H1 (cell line): Measurements from ENCODE around the gene NTRK2. TPM values are rescaled to one million over a fixed set of nuclear protein-coding genes. Genes with fewer than 3 reads are reported as not detected.

ENCODE experiments used
- CTCF ChIA-PET: fragments of 300-600 bp; sonication (Branson Sonifier 250); formaldehyde crosslinking; loops from one replicate; lab custom pipeline; 2021; ENCODE audit not compliant: partially characterized antibody; lab: Charles Lee
- POLR2A ChIA-PET: fragments of 300-600 bp; sonication (Branson Sonifier 250); formaldehyde crosslinking; loops from one replicate; lab custom pipeline; 2021; ENCODE audit warnings: inconsistent platforms; ENCODE audit not compliant: partially characterized antibody; lab: Charles Lee
- DNase-seq, 2 experiments: peaks; one replicate each; pipeline versions ENCODE4 v3.0.0 to v3.0.0-alpha.2; 2010 to 2022; ENCODE audit warnings: low spot score in 2 of 2, low read depth in 1 of 2, mixed read lengths in 1 of 2
- FAIRE-seq: peaks from 2 replicates; lab custom pipeline; 2011; peaks lifted over from hg19 to GRCh38; lab: Jason Lieb, UNC
- H2AFZ ChIP-seq: 2 replicates; pipeline ENCODE4 v1.8.1; 2012; ENCODE audit warnings: low read length, inconsistent platforms
- H2AK5ac ChIP-seq: 2 replicates; pipeline ENCODE4 v1.6.1; 2013; ENCODE audit warnings: low read depth, low read length
- H2BK120ac ChIP-seq: replicated peaks from 2 replicates; pipeline ENCODE3; 2013; ENCODE audit warnings: low read depth, low read length, inconsistent platforms
- H2BK12ac ChIP-seq: 2 replicates; pipeline ENCODE4 v1.6.1; 2013; ENCODE audit warnings: low read depth, low read length
- H2BK15ac ChIP-seq: 2 replicates; pipeline ENCODE4 v1.6.1; 2013; ENCODE audit warnings: low read length
- H2BK20ac ChIP-seq: 2 replicates; pipeline ENCODE4 v1.6.1; 2013; ENCODE audit warnings: low read length
- H2BK5ac ChIP-seq: 2 replicates; pipeline ENCODE4 v1.6.1; 2013; ENCODE audit warnings: low read depth, low read length
- H3K14ac ChIP-seq: 2 replicates; pipeline ENCODE4 v1.6.1; 2013; ENCODE audit warnings: inconsistent platforms; ENCODE audit not compliant: insufficient read length
- H3K18ac ChIP-seq: 2 replicates; pipeline ENCODE4 v1.6.1; 2013; ENCODE audit warnings: low read length; ENCODE audit errors: extremely low read depth
- H3K23ac ChIP-seq: 2 replicates; pipeline ENCODE4 v1.6.1; 2013; ENCODE audit warnings: inconsistent platforms; ENCODE audit not compliant: insufficient read length
- H3K23me2 ChIP-seq: 2 replicates; pipeline ENCODE4 v1.6.1; 2013; ENCODE audit warnings: low read depth, low read length
- H3K27ac ChIP-seq: 2 replicates; pipeline ENCODE4 v1.6.1; 2011; ENCODE audit warnings: low read depth, low read length, inconsistent platforms
- H3K27me3 ChIP-seq, 4 experiments: replicated peaks in 1 of 4; 1 replicate in 1 of 4; 2 replicates in 3 of 4; pipeline versions ENCODE4 v1.6.1 to v1.8.1; 2011 to 2013; ENCODE audit warnings: low read length in 3 of 4, mild to moderate bottlenecking in 3 of 4, inconsistent platforms in 2 of 4, mixed read lengths in 2 of 4, moderate library complexity in 1 of 4; ENCODE audit not compliant: control insufficient read depth in 3 of 4, insufficient read depth in 3 of 4; ENCODE audit errors: extremely low read depth in 1 of 4
- H3K36me3 ChIP-seq, 4 experiments: 2 replicates each; pipeline versions ENCODE4 v1.6.1 to v1.8.1; 2011 to 2013; ENCODE audit warnings: mild to moderate bottlenecking in 4 of 4, low read length in 3 of 4, moderate library complexity in 2 of 4, control low read depth in 1 of 4, inconsistent platforms in 1 of 4; ENCODE audit not compliant: insufficient read depth in 4 of 4, control insufficient read depth in 2 of 4
- H3K4ac ChIP-seq: replicated peaks from 2 replicates; pipeline ENCODE3; 2013; ENCODE audit warnings: low read length, low read depth, mixed read lengths, inconsistent platforms; ENCODE audit not compliant: insufficient read length
- H3K4me1 ChIP-seq, 4 experiments: replicated peaks in 1 of 4; 1 replicate in 1 of 4; 2 replicates in 3 of 4; pipeline versions ENCODE4 v1.6.1 to v1.8.1; 2011 to 2013; ENCODE audit warnings: low read length in 3 of 4, inconsistent platforms in 2 of 4, mixed read lengths in 1 of 4; ENCODE audit not compliant: insufficient read depth in 4 of 4, control insufficient read depth in 3 of 4
- H3K4me2 ChIP-seq, 2 experiments: 2 replicates each; pipeline versions ENCODE4 v1.6.1 to v1.8.1; 2011 to 2013; ENCODE audit warnings: low read depth in 2 of 2, low read length in 2 of 2, control low read depth in 1 of 2, inconsistent platforms in 1 of 2, mild to moderate bottlenecking in 1 of 2; ENCODE audit not compliant: insufficient read depth in 1 of 2
- H3K4me3 ChIP-seq, 4 experiments: fragments of 200-600, 300-600 bp in 1 of 4; sonication (generic), shearing (Covaris generic), sonication (Bioruptor Twin) in 1 of 4; 2 replicates each; pipeline versions ENCODE4 v1.5.1 to v1.8.1; 2011 to 2016; ENCODE audit warnings: low read length in 4 of 4, low read depth in 3 of 4, control low read depth in 2 of 4, inconsistent platforms in 2 of 4, mild to moderate bottlenecking in 2 of 4, mixed read lengths in 1 of 4, moderate library complexity in 1 of 4; ENCODE audit not compliant: insufficient read depth in 2 of 4; ENCODE audit errors: extremely low read depth in 1 of 4
- H3K56ac ChIP-seq: replicated peaks from 2 replicates; pipeline ENCODE3; 2013; ENCODE audit warnings: low read depth, mild to moderate bottlenecking, mixed read lengths, low read length, inconsistent platforms; ENCODE audit not compliant: insufficient read length
- H3K79me1 ChIP-seq: 2 replicates; pipeline ENCODE4 v1.6.1; 2013; ENCODE audit warnings: low read depth, low read length, control low read depth
- H3K79me2 ChIP-seq, 2 experiments: 2 replicates each; pipeline versions ENCODE4 v1.6.1 to v1.8.1; 2012 to 2013; ENCODE audit warnings: low read length in 2 of 2, mild to moderate bottlenecking in 2 of 2, inconsistent platforms in 1 of 2; ENCODE audit not compliant: insufficient read depth in 2 of 2, control insufficient read depth in 1 of 2
- H3K9ac ChIP-seq, 4 experiments: replicated peaks in 1 of 4; 1 replicate in 1 of 4; 2 replicates in 3 of 4; pipeline versions ENCODE4 v1.6.1 to v1.8.1; 2011 to 2013; ENCODE audit warnings: low read depth in 3 of 4, low read length in 3 of 4, control low read depth in 2 of 4, mild to moderate bottlenecking in 2 of 4, moderate library complexity in 2 of 4, inconsistent platforms in 1 of 4; ENCODE audit errors: extremely low read depth in 1 of 4
- H3K9me3 ChIP-seq, 2 experiments: 2 replicates each; pipeline versions ENCODE4 v1.6.1 to v1.8.1; 2012 to 2013; ENCODE audit warnings: mild to moderate bottlenecking in 2 of 2, moderate library complexity in 2 of 2, control low read depth in 1 of 2, inconsistent platforms in 1 of 2, low read depth in 1 of 2, low read length in 1 of 2, mixed read lengths in 1 of 2; ENCODE audit not compliant: insufficient read depth in 2 of 2
- H4K20me1 ChIP-seq, 2 experiments: replicated peaks in 1 of 2; 2 replicates each; pipeline versions ENCODE3 to v1.8.1; 2011 to 2013; ENCODE audit warnings: inconsistent platforms in 2 of 2, low read length in 2 of 2, mild to moderate bottlenecking in 1 of 2; ENCODE audit not compliant: insufficient read depth in 2 of 2, control insufficient read depth in 1 of 2
- H4K5ac ChIP-seq: 2 replicates; pipeline ENCODE4 v1.6.1; 2013; ENCODE audit warnings: low read length, low read depth, mixed read lengths, inconsistent platforms; ENCODE audit not compliant: insufficient read length
- H4K8ac ChIP-seq: 2 replicates; pipeline ENCODE4 v1.8.0; 2013; ENCODE audit warnings: mild to moderate bottlenecking, moderate library complexity, low read length, inconsistent platforms; ENCODE audit not compliant: insufficient read depth; ENCODE audit errors: extremely low read depth
- H4K91ac ChIP-seq: replicated peaks from 2 replicates; pipeline ENCODE3; 2013; ENCODE audit warnings: low read length, mixed read lengths, inconsistent platforms; ENCODE audit not compliant: insufficient read length
- BACH1 ChIP-seq: IDR thresholded peaks from 2 replicates; pipeline ENCODE4 v1.6.1; 2012; ENCODE audit warnings: low read length, improper control_type of control experiment
- BCL11A ChIP-seq, 2 experiments: IDR thresholded peaks; one replicate each; pipeline ENCODE4 v1.6.1; 2011; ENCODE audit warnings: low read depth in 2 of 2, low read length in 2 of 2, mild to moderate bottlenecking in 2 of 2
- CTBP2 ChIP-seq: IDR thresholded peaks from 2 replicates; pipeline ENCODE4 v1.7.0; 2011; ENCODE audit warnings: borderline replicate concordance, mild to moderate bottlenecking, moderate library complexity, mixed read lengths, low read length; ENCODE audit not compliant: insufficient read depth, insufficient read length
- GTF2F1 ChIP-seq: IDR thresholded peaks from 2 replicates; pipeline ENCODE4 v1.6.1; 2012; ENCODE audit warnings: low read depth, low read length, improper control_type of control experiment, borderline replicate concordance
- RNF2 ChIP-seq: fragments of 200-900, 300-1000 bp; sonication (generic); IDR thresholded peaks from 2 replicates; pipeline ENCODE4 v1.7.1; 2016; ENCODE audit warnings: borderline replicate concordance, low read depth, mild to moderate bottlenecking, antibody characterized with exemption, low read length; ENCODE audit not compliant: poor library complexity, severe bottlenecking; ENCODE audit errors: missing control alignments
- RXRA ChIP-seq: IDR thresholded peaks from 2 replicates; pipeline ENCODE4 v1.6.1; 2011; ENCODE audit warnings: low read depth, mild to moderate bottlenecking, low read length, moderate library complexity; ENCODE audit not compliant: insufficient read depth
- SIN3A ChIP-seq, 2 experiments: IDR thresholded peaks in 1 of 2; conservative IDR thresholded peaks in 1 of 2; 2 replicates each; pipeline ENCODE4 v1.6.1; 2011 to 2012; ENCODE audit warnings: low read length in 2 of 2, improper control_type of control experiment in 1 of 2, low read depth in 1 of 2, mild to moderate bottlenecking in 1 of 2
- SIX5 ChIP-seq: IDR thresholded peaks from 2 replicates; pipeline ENCODE4 v1.6.1; 2011; ENCODE audit warnings: mild to moderate bottlenecking, low read depth, low read length
- SRF ChIP-seq: IDR thresholded peaks from 2 replicates; pipeline ENCODE4 v1.6.1; 2011; ENCODE audit warnings: mild to moderate bottlenecking, low read depth, low read length, moderate library complexity
- TAF1 ChIP-seq: IDR thresholded peaks from 2 replicates; pipeline ENCODE4 v1.6.1; 2011; ENCODE audit warnings: mild to moderate bottlenecking, low read depth, low read length
- WGBS, 2 experiments: shearing (Covaris generic) in 1 of 2; methylation state at CpG; one replicate each; pipeline versions ENCODE4 v1.1.6 to v1.1.7; 2013 to 2015; ENCODE audit warnings: low lambda C conversion rate in 2 of 2, mixed read lengths in 2 of 2, inconsistent platforms in 1 of 2, low coverage in 1 of 2, missing lambda C conversion rate in 1 of 2; ENCODE audit not compliant: insufficient replicate concordance in 2 of 2, insufficient coverage in 1 of 2, insufficient read length in 1 of 2; ENCODE audit errors: extremely low coverage in 1 of 2, missing lambda C conversion rate in 1 of 2; 5-methylcytosine and 5-hydroxymethylcytosine counted together
- polyA plus RNA-seq, 7 experiments: library from polyadenylated mRNA; depleted of rRNA in 3 of 7; stranded (reverse) in 5 of 7; unstranded in 2 of 7; fragments of >200 nt in 5 of 7; fragments of 200-250 nt in 2 of 7; gene quantifications; 1 replicate in 5 of 7; 2 replicates in 1 of 7; 4 replicates in 1 of 7; pipeline versions ENCODE4 v1.2.1 to v1.2.3, GENCODE V29; 2011 to 2013; ENCODE audit warnings: missing spikeins in 2 of 7, mixed read lengths in 2 of 7
- total RNA-seq: library from RNA; stranded (reverse); fragmentation: NEBNext Ultra II Directional; extraction: Animal tissue kit (Norgen Biotek cat#: 25700); gene quantifications from 2 replicates; pipeline ENCODE4 v1.2.1, GENCODE V29; 2021
- TF ChIP-seq, protein P1 (sequence below): IDR thresholded peaks from 2 replicates; pipeline ENCODE4 v1.6.1; 2011; ENCODE audit warnings: low read length, improper control_type of control experiment

Gene NTRK2
- total and polyA plus RNA-seq, 2 of the 8 experiments (the other 6 are each of a cell fraction or from before 2014, with no cell fraction given) = 0.03 to 0.04 TPM

DNA sequence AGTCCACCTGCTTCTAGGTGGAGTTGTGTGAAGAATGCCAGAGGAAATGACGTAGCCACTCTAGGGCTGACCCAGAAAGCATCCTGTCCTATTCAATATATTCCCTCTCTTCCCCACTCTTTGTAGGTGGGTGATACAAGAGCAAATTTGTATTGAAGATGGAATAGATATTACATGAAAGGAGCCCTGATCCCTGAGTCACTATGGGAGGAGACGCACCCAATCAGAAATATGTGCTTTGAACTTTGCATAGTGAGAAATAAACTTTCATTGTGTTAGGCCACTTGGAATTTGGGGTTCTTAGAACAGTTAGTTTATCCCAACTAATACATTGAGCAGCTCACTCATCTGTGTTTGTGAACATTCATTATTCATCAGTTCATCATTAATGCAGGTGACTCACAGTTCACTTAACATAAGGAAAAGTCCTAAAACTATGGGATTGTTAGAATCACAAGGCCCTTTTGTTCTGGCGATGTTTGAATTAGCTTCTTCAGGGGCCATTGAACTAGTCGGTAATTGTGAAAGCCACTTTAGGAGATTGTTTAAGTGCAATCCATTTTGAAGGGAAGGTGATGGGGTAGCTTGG lies 26.9 kb upstream of the NTRK2 start:
- CTCF ChIA-PET = interaction anchor here (0.9 to 1.4 kb wide), 3 partner anchors 26 to 239 kb away, joined by 3 read pairs; no protein-coding TSS in a partner anchor
- WGBS, 2 experiments = 74% methylated on average over 4 of the region's 4 CpGs; no CpG with 5 or more reads in 1 of the 2 experiments
- no peak for TF ChIP-seq BCL11A (IDR thresholded peaks at IDR 0.05; ENCODE audit: low read depth in 2 of 2, low read length in 2 of 2)
- no peak for TF ChIP-seq RNF2
- TF ChIP-seq SRF = no peak
- TF ChIP-seq TAF1 = no peak
- TF ChIP-seq, protein P1, sequence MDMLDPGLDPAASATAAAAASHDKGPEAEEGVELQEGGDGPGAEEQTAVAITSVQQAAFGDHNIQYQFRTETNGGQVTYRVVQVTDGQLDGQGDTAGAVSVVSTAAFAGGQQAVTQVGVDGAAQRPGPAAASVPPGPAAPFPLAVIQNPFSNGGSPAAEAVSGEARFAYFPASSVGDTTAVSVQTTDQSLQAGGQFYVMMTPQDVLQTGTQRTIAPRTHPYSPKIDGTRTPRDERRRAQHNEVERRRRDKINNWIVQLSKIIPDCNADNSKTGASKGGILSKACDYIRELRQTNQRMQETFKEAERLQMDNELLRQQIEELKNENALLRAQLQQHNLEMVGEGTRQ = no peak
- no peak for TF ChIP-seq CTBP2
- no peak for TF ChIP-seq SIN3A (conservative IDR thresholded peaks at IDR 0.05 in 1 of 2, IDR thresholded peaks at IDR 0.05 in 1 of 2; ENCODE audit: low read depth in 1 of 2, low read length in 2 of 2)
- TF ChIP-seq GTF2F1 = no peak
- TF ChIP-seq BACH1 = no peak
- TF ChIP-seq RXRA = no peak
- TF ChIP-seq SIX5 = no peak

More for the DNA sequence above, 26.9 kb upstream of the NTRK2 start:
- Histone ChIP-seq H3K4me3 (no peak overlapping the region), H2BK20ac (no peak overlapping the region), H3K14ac (no peak overlapping the region), H2BK12ac (no peak overlapping the region), H3K36me3 (no peaks in the 10 kb centered on the region), H3K4ac (no peak overlapping the region), H3K23ac (no peak overlapping the region), H3K23me2 (no peaks in the 10 kb centered on the region), H3K9ac (no peak overlapping the region), H4K5ac (no peak overlapping the region), H3K18ac (no peak overlapping the region), H2AFZ (no peak overlapping the region), H3K79me1 (no peaks in the 10 kb centered on the region), H3K27me3 (no peaks in the 10 kb centered on the region), H3K4me2 (no peak overlapping the region; a peak in 1 of 4 replicates), H3K4me1 (no peaks in the 10 kb centered on the region), H4K20me1 (no peaks in the 10 kb centered on the region), H4K8ac (no peak overlapping the region), H2BK15ac (no peak overlapping the region), H2AK5ac (no peak overlapping the region), H2BK120ac (no peak overlapping the region), H4K91ac (no peak overlapping the region), H2BK5ac (no peak overlapping the region), H3K27ac (no peak overlapping the region), H3K9me3 (peaks cover 0 to 6% of the 10 kb centered on the region in 2 experiments; a peak in 3 of 4 replicates), H3K56ac (no peak overlapping the region), H3K79me2 (no peaks in the 10 kb centered on the region)
- no peak for DNase-seq
- no peak for FAIRE-seq
- POLR2A ChIA-PET = no interaction called here
